DOHH2 (cell line): ENCODE results near the gene AHRR.

Source experiments
- H3F3A ChIP-seq: fragments of 200-600 bp; sonication (generic), shearing (Covaris generic); 2 replicates; pipeline ENCODE4 v1.6.0; 2016; ENCODE audit warnings: antibody characterized with exemption, mild to moderate bottlenecking; ENCODE audit not compliant: control insufficient read depth, insufficient read depth
- H3K27ac ChIP-seq: fragments of 200-600 bp; sonication (generic); 2 replicates; pipeline ENCODE4 v1.5.1; 2014; ENCODE audit warnings: low read depth, mild to moderate bottlenecking, low read length, moderate library complexity
- H3K27me3 ChIP-seq: fragments of 200-600 bp; sonication (generic); 2 replicates; pipeline ENCODE4 v1.6.1; 2014; ENCODE audit warnings: mild to moderate bottlenecking, low read length, mixed read lengths; ENCODE audit not compliant: control insufficient read depth
- H3K36me3 ChIP-seq: fragments of 200-600 bp; sonication (generic); 2 replicates; pipeline ENCODE4 v1.6.1; 2014; ENCODE audit warnings: mild to moderate bottlenecking, low read length, moderate library complexity, mixed read lengths; ENCODE audit not compliant: control insufficient read depth
- H3K4me1 ChIP-seq: fragments of 200-600 bp; sonication (generic); 2 replicates; pipeline ENCODE4 v1.6.1; 2014; ENCODE audit warnings: mild to moderate bottlenecking, low read length, mixed read lengths; ENCODE audit not compliant: control insufficient read depth
- H3K4me2 ChIP-seq: fragments of 200-600 bp; sonication (generic); 2 replicates; pipeline ENCODE4 v1.6.0; 2014; ENCODE audit warnings: mild to moderate bottlenecking, low read length, moderate library complexity
- H3K4me3 ChIP-seq: fragments of 200-600 bp; sonication (generic); 2 replicates; pipeline ENCODE4 v1.5.1; 2014; ENCODE audit warnings: mild to moderate bottlenecking, low read length, mixed read lengths
- H3K79me2 ChIP-seq: fragments of 200-600 bp; sonication (generic); 2 replicates; pipeline ENCODE4 v1.6.1; 2014; ENCODE audit warnings: mild to moderate bottlenecking, low read length, mixed read lengths; ENCODE audit not compliant: control insufficient read depth
- H3K9me2 ChIP-seq: fragments of 200-600 bp; sonication (generic); replicated peaks from 2 replicates; pipeline ENCODE4 v1.6.1; 2014; ENCODE audit warnings: mild to moderate bottlenecking, low read length, mixed read lengths; ENCODE audit not compliant: control insufficient read depth
- H3K9me3 ChIP-seq: fragments of 200-600 bp; sonication (generic); 2 replicates; pipeline ENCODE4 v1.6.1; 2014; ENCODE audit warnings: antibody characterized with exemption, low read length, mixed read lengths; ENCODE audit not compliant: control insufficient read depth, insufficient read depth
- H4K20me1 ChIP-seq: fragments of 200-600 bp; sonication (generic); 2 replicates; pipeline ENCODE4 v1.6.0; 2014; ENCODE audit warnings: low read depth, mild to moderate bottlenecking, antibody characterized with exemption, low read length, moderate library complexity; ENCODE audit not compliant: control insufficient read depth, insufficient read depth
- CTCF ChIP-seq: fragments of 200-600 bp; sonication (generic); IDR thresholded peaks from one replicate; pipeline ENCODE4 v1.5.1; 2014; ENCODE audit warnings: antibody characterized with exemption, mild to moderate bottlenecking, low read depth, low read length; ENCODE audit not compliant: poor library complexity, severe bottlenecking
- EZH2phosphoT487 ChIP-seq: fragments of 200-600 bp; sonication (generic); IDR thresholded peaks from 2 replicates; pipeline ENCODE4 v1.6.1; 2017; ENCODE audit warnings: borderline replicate concordance, mild to moderate bottlenecking, antibody characterized with exemption, low read length, moderate library complexity, mixed read lengths

The AHRR gene

GRCh38 chr5:444226-444625 lies 122.7 kb downstream of the AHRR start:
- H3K9me3 ChIP-seq, result no peaks in the 10 kb centered on the region
- peaks cover 64% of the 10 kb centered on the region for H3K79me2 ChIP-seq
- no peaks in the 10 kb centered on the region for H4K20me1 ChIP-seq
- H3K4me3 ChIP-seq, result peak overlapping the region; percentile 93
- no peak overlapping the region for H3K27ac ChIP-seq
- H3K9me2 ChIP-seq, result no peaks in the 10 kb centered on the region
- peak overlapping the region; percentile 89 for H3K4me2 ChIP-seq
- TF ChIP-seq EZH2phosphoT487, result no peak
- TF ChIP-seq CTCF, result no peak
- H3K36me3 ChIP-seq, result peaks cover 49% of the 10 kb centered on the region
- peaks cover 59% of the 10 kb centered on the region for H3K4me1 ChIP-seq
- peaks cover 9% of the 10 kb centered on the region; the same call in 1 of the 2 replicates for H3F3A ChIP-seq
- no peaks in the 10 kb centered on the region for H3K27me3 ChIP-seq

GRCh38 chr5:445591-445990 lies 124.1 kb downstream of the AHRR start:
- Histone ChIP-seq H3K79me2 (peaks cover 70% of the 10 kb centered on the region), H3K9me3 (no peaks in the 10 kb centered on the region), H4K20me1 (no peaks in the 10 kb centered on the region), H3K4me3 (no peak overlapping the region), H3K9me2 (no peaks in the 10 kb centered on the region), H3K4me2 (no peak overlapping the region), H3K4me1 (peaks cover 46% of the 10 kb centered on the region), H3F3A (0 out of 2 replicates have a peak, but pooled peaks cover 3% of the 10 kb centered on the region), H3K27ac (no peak overlapping the region), H3K27me3 (no peaks in the 10 kb centered on the region), H3K36me3 (peaks cover 58% of the 10 kb centered on the region)
- TF ChIP-seq CTCF, result no peak

- H4K20me1 ChIP-seq, result no peaks in the 10 kb centered on the region
- TF ChIP-seq CTCF (no peak), EZH2phosphoT487 (no peak)
- H3F3A ChIP-seq, result 0 out of 2 replicates have a peak, but pooled peaks cover 3% of the 10 kb centered on the region
- H3K4me2 ChIP-seq, result no peak overlapping the region
- H3K4me1 ChIP-seq, result peaks cover 40% of the 10 kb centered on the region
- no peaks in the 10 kb centered on the region for H3K9me3 ChIP-seq
- no peaks in the 10 kb centered on the region for H3K27me3 ChIP-seq
- H3K79me2 ChIP-seq, result peaks cover 75% of the 10 kb centered on the region
- H3K9me2 ChIP-seq, result no peaks in the 10 kb centered on the region
- H3K36me3 ChIP-seq, result peaks cover 62% of the 10 kb centered on the region
- no peak overlapping the region for H3K27ac ChIP-seq
- no peak overlapping the region for H3K4me3 ChIP-seq
Observed at GRCh38 chr5:446066-446882, 124.8 kb downstream of the AHRR start.
